SKM-1 treated with dmso at 0.1 percent for 144 hours (cell line): Measurements from ENCODE around the gene MYOC.
"Not testable (repeated sequence)": the region's sequence is repeated elsewhere in the genome, so short reads cannot be mapped to it uniquely, and the experiment has no call there.

Experiments
- DNase-seq: peaks from one replicate; lab custom pipeline; 2025; ENCODE audit not compliant: unreplicated experiment; lab: John Stamatoyannopoulos, UW

MYOC gene

DNA sequence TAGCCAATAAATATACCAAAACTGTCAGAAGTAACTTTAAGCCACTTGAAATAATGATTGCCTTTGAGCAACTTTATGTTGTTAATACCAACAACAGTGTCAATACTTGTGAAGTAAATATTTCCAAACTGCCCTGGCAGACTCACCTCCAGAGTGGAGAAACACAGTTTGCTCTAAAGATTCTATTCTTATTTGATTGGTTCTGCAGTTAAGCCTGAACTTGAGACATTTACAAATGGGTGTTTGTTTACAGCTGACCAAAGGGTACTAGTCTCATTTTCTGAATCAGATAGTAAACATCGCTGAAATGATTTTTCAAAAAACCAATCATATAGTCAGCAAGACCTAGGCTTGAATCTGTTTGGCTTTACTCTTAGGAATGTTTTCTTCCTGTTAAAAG, 1.3 kb upstream of the MYOC start:
- no peak for DNase-seq

DNA sequence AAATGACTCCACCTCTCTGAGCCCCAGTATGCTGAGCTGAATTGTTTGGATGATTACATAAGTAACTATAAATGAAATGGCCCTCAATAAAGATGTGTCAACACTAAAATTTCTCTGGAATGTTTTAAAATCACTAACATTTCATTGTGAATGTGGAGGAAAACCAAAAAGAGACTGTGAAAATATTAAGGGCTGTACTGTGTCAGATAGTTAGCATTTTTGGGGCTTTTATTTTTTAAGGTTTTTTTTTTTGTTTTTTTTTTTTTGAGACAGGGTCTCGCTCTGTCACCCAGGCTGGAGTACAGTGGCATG, 6.3 kb downstream of the MYOC start:
- DNase-seq: no peak

DNA sequence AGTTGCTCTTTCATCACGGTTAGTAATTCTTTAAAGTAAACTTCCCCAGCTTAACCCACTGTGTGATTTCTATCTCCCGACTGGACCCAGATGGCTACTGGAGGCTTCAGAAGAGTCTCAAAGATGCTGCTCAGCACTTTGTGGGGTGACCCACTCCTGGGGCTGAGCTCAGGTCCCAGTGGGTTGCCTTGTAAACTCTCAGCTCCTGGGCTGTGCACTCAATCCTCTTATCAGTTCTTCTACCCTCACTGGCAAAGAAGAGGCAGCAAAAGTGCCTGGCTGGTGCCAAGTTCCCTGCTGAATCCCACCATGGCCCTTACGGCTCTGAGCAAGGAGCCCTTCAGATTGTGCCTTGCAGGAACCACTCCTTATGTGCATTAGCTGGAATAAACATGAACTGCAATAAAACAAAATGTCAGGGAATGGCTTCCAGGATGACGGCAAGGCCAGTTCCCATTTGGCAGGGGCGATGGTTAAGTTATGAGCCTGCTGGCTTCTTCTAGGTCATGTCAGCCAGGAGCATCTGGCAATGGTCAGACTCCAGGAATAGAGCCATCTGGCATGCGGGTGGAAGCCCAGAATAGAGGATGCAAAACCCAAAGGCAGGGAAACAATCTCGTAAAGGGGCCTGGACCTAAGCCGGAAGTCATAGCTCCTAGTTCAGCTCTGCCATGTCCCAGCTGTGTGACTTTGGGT, 6.8 kb downstream of the MYOC start:
- DNase-seq: no peak

DNA sequence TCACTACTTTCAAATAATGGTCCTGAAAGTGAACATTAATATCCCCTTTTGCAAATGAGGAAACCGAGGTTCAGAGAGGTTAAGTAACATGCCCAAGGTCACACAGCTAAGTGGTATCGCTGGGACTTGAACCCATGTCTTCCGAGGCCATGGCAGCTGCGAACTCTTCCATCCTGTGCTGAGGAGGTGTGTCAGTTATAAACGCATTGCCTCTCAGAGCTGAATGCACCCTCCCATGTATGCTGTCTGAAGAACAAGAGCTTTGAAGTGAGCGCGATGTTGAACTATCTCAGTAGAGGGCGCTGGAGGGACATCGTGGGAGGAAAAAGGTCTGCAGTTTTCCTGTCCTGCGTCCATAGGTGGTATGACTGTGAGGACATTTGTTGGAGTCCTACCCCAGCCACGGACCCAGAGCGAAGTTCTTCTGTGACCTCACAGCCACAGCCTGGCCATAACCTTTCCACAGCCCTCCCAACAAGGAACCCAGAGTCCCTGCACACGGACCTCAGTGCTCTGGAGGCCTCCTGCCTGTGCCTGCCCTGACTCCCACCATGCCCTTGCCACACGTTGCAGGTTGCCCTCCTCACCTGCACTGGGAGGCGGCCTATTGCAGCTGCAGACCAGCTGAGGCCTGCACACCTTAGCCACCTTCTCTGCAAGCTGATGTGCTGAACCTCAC, 7.5 kb downstream of the MYOC start:
- peak; percentile 84 for DNase-seq

DNA sequence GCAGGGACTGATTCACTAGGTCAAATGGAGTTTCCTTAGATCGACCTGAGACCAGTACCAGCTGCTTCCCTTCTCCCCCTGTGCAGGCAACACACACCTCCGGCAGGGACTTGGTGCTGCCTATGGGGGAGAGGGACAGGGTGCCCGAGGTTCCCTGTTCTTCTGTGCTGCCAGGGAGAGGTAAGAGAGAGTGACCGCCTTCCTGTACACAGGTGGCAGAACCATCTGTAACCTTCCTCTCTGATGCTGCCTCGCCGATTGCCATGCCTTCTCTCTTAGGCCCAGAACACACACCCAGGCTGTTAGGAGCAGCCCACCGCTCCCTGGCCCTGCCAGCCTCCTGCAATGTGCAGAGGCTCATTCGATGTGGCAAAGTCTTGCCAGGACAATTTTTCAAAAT, 9.3 kb downstream of the MYOC start:
- DNase-seq: no peak

DNA sequence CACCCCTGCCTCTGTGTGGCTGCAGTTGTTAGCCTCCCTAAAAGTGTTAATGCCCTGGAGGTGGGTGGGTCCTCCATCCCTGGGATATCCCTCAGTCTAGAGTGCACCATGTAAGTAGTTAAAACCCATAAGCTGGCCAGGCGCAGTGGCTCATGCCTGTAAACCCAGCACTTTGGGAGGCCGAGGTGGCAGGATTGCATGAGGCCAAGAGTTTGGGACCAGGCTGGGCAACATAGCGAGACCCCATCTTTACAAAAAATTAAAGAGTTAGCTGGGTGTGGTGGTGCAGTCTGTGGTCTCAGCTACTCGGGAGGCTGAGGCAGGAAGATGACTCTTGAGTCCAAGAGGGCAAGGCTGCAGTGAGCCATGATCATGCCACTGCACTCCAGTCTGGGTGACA, 10.3 kb downstream of the MYOC start:
- DNase-seq: no peak

DNA sequence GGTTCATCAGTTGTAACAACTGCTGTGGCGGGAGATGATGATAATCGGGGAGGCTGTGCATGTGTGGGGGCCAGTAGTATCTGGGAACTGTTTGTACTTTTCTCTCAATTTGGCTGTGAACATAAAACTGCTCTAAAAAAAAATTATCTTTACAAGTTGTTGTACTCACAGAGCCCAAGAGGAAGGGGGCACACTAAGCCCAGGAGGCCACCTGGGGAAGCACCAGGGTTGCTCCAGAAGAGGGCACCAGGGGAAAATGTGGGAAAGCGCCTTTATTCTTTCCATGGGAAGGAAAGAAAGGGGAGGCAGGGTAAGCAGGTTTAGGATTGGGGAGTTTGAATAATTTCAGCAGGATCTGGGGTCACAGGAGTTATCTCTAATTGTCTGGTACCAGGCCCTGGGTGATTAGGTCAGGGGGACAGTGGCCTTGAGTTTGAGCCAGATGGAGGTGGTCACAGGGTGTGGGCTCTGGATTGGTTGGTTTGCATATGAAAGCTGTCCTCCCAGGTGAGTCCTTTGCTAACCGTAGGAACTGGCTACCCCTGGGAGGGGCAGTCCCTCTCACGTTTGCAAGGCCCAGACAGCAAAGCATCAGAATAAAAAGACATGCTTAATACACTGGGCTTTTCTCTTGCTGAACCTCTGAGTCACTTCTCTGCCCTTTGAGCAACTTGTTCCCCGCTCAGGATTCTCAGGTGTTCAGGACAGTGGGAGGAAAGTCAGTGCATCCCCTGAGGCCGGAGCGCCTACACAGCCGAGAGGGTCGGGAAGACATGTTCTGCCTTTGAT, 11.2 kb downstream of the MYOC start:
- DNase-seq: no peak

DNA sequence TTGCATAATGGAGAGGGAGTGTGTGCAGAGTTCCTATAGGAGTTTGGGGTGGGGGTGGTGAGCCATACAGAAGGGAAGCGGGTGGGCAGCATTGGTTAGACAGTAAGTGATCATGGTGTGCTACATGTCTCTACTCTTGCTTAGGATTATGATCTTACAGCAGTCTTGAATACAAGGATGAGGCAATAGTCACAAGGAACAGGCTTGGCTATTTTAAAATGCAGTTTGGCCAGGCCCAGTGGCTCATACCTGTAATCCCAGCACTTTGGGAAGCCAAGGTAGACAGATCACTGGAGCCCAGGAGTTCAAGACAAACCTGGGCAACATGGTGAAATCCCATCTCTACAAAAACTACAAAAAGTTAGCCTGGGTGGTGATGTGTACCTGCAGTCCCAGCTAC, 12.3 kb downstream of the MYOC start:
- no peak for DNase-seq

DNA sequence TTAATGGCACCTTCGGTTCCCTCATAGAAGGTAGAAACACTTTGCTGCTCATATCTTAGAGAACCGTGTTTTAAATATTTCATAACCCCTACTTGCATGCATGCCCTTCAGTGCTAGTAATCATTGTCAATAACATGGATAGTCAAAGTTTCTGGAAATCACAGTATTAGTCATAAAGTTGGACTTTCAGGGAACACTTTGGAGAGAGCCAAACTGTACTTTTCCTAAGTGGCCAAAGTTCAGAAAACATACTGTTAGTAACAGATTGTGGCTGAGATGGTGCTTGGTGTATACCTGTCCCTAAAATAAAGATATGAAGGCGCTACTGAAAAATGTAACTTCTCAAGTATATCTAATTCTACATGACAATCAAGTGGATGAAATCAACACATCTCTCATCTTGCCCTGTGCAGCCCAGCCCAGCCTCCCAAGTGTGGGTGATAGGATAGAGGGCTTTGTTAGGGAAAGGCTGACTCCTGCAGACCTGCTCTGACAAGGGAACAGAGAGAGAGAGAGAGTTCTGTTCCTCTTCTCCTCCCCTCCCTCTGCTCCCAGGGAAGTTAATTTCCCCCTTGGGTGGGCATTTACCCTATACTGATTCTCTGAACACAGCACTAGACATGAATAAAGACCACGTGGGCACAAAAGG, 14.4 kb downstream of the MYOC start:
- no peak for DNase-seq

DNA sequence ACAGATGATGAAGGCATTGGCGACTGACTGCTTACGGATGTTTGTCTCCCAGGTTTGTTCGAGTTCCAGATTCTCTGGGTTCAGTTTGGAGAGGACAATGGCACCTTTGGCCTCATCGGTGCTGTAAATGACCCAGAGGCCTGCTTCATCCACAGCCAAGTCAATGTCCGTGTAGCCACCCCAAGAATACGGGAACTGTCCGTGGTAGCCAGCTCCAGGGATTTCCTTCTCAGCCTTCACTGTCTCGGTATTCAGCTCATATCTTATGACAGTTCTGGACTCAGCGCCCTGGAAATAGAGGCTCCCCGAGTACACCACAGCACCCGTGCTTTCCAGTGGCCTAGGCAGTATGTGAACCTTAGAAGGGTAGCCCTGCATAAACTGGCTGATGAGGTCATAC, 16.3 kb downstream of the MYOC start:
- no peak for DNase-seq

DNA sequence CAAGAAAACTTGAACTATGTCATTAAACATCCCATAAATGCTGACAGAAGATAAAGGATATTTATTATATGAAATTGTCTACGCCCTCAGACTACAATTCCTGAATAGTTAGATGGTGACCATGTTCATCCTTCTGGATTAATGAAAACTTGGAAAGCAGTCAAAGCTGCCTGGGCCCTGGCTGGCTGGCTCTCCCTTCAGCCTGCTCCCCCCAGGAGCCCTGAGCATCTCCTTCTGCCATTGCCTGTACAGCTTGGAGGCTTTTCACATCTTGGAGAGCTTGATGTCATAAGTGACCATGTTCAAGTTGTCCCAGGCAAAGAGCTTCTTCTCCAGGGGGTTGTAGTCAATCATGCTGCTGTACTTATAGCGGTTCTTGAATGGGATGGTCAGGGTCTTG, 16.8 kb downstream of the MYOC start:
- no peak for DNase-seq

DNA sequence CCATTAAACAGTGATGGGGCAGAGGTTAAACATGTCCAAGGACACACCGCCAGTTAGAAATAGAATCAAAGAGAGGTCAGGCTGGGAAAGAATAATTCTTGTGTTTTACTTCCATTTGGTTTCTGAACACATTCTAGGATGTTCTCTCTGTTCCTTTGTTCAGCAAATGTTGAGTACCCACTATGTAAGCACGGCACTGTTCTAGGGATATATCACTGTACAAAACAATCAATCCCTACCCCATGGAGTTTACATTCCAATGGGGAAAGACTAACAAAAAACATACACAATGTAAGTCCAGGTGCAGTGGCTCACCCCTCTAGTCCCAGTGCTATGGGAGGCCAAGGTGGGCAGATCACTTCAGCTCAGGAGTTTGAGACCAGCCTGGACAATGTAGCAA, 24.3 kb downstream of the MYOC start:
- no peak for DNase-seq

DNA sequence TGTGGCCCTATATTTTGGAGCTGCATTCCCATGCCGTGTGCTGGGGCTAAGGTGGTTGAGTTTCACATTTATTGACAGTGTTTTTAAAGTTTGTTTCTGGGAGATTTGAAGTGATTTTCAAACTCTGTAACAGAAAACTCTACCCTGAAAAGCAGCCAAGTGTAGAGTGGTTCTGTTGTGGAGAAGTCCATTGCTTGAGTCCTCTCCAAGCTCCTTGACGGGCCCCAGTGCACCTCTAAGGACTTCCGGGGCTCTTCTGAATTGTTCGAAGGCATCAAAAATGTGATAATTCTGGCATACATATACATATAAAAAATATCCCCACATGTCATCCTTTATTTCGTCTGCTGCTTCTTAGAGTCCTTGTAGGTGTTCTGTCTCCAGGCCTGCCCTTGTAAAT, 25.5 kb downstream of the MYOC start:
- DNase-seq: no peak

DNA sequence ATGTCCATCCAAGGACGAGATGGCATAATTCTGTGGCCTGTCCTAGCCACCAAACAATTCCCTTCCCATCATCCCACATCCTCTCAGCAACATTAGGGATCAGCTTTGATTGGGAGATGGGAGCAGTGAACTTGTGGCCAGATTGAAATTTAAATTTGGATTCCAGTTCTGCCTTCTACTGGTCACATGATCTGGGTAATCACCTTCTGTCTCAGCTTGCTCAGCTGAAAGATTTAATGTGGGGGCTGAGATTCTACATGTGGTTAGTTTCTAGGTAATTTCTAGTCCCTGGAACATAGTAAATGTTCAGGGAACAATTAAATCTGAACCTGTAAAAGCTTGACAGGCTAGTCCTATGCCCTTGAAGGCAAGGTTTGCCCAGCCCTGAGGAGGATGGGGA, 27.3 kb downstream of the MYOC start:
- DNase-seq: no peak

DNA sequence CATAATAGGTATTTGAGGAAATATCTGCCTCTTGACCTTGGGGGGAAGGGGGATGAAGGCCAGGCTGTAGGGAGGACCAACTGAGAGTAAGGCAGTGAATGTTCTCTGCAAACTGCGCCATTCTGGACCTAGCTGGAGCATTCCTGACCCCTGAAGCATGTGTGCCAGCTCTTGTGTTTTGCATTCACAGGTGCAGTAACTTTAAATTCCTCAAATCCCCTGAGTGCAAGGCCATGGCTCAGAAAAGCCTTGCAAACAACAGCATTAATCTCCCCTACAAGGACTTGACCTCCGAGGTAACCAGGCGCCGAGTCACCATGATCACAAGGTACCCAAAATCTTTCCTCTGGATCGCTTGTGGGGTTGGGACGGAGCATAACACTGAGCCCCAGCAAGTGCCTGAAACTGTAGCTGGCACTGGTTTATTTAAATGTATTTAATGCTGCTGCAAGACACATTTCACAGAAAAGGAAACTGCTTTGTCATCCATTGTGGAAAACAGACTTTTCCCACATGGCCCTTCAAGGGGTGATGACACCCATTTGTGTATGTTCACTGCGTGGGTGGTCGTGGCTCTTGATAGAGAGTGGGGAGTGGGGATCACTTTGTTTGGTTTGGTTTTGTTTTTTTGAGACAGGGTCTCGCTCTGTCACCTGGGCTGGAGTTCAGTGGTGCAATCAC, 28.7 kb downstream of the MYOC start:
- DNase-seq: no peak

DNA sequence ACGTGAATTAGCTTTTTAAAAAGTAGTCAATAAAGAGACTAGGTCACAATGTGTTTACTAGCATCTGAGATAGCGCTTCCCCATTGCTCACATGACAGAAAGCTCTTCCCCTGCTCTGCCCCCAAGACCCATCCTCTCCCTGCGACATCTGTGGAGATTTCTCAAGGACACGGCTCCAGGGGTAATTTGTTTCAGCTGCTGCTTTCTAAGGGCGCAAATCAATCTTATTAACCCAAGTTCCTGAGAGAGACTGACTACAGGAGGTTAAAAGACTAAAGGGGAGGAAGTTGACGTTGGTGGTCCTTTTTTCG, 30.4 kb downstream of the MYOC start, which contains the start of gene MYOCOS:
TSS of gene MYOCOS (plus strand) at position 92 of the 311 bp plus-strand sequence. CDS start 1,641 bp downstream, outside the sequence.
- DNase-seq: no peak

DNA sequence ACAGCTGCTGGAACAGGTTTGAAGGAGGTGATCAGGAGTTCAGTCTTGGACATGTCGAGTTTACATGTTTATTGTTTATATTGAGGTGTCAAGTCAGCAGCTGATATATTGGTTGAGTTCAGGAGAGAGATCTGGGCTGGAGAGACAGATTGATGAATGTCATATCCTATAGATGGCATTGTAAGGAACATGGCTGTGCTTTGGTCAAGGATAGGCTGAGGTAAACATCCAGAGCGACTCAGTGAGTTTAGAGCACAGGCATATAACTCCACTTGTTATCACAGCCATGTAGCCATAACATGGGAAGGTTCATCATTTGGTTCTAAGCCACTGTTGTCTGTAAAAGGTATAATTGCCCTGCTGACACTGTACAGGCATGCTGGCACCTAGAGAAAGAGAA, 35.9 kb downstream of the MYOC start:
- DNase-seq: no peak

DNA sequence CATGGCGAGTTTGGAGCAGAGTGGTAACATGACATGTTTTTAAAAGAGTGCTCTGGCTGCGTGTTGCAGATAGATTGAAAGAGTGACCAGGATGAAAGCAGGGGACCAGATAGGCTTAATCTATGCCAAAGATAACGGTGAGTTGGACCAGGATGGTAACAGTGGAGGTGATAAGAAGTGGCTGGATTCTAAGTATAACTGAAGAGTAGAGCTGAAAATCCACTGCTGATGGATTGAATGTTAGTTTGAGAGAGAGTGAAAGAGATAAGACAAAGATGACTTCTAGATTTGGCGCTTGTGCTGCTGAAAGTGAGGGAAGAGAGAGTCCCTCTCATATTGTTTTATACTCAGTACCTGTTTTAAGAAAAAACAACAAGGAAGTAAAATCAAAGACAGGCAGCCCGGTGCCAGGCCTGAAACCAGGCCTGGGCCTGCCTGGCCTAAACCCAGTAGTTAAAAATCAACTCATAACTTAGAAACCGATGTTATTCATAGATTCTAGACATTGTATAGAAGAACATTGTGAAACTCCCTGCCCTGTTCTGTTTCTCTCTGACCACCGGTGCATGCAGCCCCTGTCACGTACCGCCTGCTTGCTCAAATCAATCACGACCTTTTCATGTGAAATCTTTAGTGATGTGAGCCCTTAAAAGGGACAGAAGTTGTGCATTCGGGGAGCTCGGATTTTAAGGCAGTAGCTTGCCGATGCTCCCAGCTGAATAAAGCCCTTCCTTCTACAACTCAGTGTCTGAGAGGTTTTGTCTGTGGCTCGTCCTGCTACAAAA, 37.2 kb downstream of the MYOC start:
- DNase-seq: not testable (repeated sequence)

DNA sequence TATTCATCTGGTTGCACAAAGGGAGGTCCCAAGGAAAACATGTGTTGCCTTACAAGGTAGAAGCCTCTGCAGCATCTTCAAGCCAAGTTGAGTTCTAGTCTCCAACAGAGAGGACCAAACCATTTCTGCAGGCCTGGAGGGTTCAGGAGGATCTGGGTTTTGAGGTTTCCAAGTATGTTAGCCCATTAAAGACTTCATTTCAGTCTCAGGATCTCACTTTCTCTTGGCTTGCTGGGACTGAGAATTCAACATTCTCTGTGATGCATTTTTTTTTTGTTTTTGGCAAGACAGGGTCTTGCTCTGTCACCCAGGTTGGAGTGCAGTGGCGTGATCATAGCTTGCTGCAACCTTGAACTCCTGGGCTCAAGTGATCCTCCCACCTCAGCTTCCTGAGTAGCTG, 39.2 kb downstream of the MYOC start:
- no peak for DNase-seq

DNA sequence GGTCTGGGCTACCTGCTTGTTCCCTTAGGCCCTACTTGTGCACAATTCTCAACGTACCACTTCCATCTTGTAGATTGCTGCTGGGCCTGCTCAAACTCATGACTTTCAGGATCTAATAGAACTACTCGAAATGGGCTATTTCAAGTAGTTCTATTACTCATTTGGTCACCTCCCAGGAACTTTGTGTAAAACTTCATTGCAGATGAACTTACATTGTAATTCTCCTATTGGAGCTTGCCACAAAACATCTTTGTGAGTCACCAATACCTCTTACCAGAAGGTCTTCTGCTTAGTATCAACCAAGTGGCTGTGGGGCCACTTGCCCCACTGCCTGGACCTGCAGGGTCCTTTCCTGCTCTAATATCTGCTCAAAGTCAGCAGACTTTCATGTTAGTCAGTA, 41.2 kb downstream of the MYOC start:
- no peak for DNase-seq

DNA sequence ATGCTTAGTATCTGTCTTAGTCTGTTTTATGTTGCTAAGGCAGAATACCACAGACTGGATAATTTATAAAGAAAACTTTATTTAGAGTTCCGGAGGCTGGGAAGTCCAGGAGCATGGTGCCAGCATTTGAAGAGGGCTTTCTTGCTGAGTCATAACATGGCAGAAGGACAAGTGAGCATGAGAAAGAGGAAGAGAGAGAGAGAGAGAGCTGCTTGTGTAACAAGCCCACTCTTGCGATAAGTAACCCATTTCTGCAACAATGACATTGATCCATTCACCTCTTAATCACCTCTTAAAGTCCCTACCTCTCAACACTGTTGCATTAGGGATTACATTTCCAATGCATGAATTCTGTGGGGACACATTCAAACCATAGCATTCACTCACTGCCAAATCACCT, 42.1 kb downstream of the MYOC start:
- DNase-seq: peak; percentile 83
